AG04450 (cell line): ENCODE measurements around the gene CLDND1. TPM values are rescaled to one million over a fixed set of nuclear protein-coding genes. Genes with fewer than 3 reads are reported as not detected.
A peak's percentile ranks its signal among the peaks of the same experiment; 100 is the strongest.

Experiments used
- CTCF ChIA-PET: fragments of 300-600, 350-600 bp; formaldehyde crosslinking; extraction: SDS; loops from one replicate; lab custom pipeline; 2022; ENCODE audit warnings: antibody characterized with exemption, inconsistent platforms; lab: Charles Lee
- POLR2A ChIA-PET: fragments of 350-600 bp; formaldehyde crosslinking; extraction: SDS; loops from one replicate; lab custom pipeline; 2021; ENCODE audit warnings: antibody characterized with exemption, inconsistent platforms; lab: Yijun Ruan, JAX
- DNase-seq: peaks from one replicate; pipeline ENCODE4 v3.0.0-alpha.2; 2011; ENCODE audit warnings: low read depth, low spot score
- H3K27ac ChIP-seq: one replicate; pipeline ENCODE4 v1.5.1; 2012; ENCODE audit warnings: low read depth, low read length, control low read depth
- H3K27me3 ChIP-seq: one replicate; pipeline ENCODE4 v1.6.0; 2012; ENCODE audit warnings: low read length; ENCODE audit not compliant: control insufficient read depth, insufficient read depth
- H3K4me3 ChIP-seq: 2 replicates; pipeline ENCODE4 v1.5.1; 2011; ENCODE audit warnings: mild to moderate bottlenecking, low read depth, low read length, control low read depth
- H3K9me3 ChIP-seq: 2 replicates; pipeline ENCODE4 v1.5.1; 2012; ENCODE audit warnings: low read length; ENCODE audit not compliant: control insufficient read depth, insufficient read depth
- polyA plus RNA-seq: library from polyadenylated mRNA; depleted of rRNA; stranded (reverse); fragments of >200 nt; gene quantifications from 2 replicates; pipeline ENCODE4 v1.2.3, GENCODE V29; 2011
- TF ChIP-seq, protein P1 (sequence below): IDR thresholded peaks from 2 replicates; pipeline ENCODE4 v1.5.1; 2011; ENCODE audit warnings: low read depth, low read length, control low read depth, inconsistent platforms

CLDND1 gene
- polyA plus RNA-seq, 1 experiment, result 129 TPM

GRCh38 chr3:98521897-98522543, 682 bp downstream of the CLDND1 start:
- H3K27me3 ChIP-seq, result no peaks in the 10 kb centered on the region
- CTCF ChIA-PET, result no interaction called here
- POLR2A ChIA-PET, result interaction anchor here (1.5 to 1.8 kb wide), 2 partner anchors 71 to 757 kb away, joined by 4 to 14 read pairs; partner anchors contain the start of genes ARL6 and CPOX
- peak; percentile 18 for DNase-seq
- peak overlapping the region; percentile 87 for H3K27ac ChIP-seq
- TF ChIP-seq, protein P1, sequence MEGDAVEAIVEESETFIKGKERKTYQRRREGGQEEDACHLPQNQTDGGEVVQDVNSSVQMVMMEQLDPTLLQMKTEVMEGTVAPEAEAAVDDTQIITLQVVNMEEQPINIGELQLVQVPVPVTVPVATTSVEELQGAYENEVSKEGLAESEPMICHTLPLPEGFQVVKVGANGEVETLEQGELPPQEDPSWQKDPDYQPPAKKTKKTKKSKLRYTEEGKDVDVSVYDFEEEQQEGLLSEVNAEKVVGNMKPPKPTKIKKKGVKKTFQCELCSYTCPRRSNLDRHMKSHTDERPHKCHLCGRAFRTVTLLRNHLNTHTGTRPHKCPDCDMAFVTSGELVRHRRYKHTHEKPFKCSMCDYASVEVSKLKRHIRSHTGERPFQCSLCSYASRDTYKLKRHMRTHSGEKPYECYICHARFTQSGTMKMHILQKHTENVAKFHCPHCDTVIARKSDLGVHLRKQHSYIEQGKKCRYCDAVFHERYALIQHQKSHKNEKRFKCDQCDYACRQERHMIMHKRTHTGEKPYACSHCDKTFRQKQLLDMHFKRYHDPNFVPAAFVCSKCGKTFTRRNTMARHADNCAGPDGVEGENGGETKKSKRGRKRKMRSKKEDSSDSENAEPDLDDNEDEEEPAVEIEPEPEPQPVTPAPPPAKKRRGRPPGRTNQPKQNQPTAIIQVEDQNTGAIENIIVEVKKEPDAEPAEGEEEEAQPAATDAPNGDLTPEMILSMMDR, result no peak
- H3K4me3 ChIP-seq, result peak overlapping the region; percentile 76
- H3K9me3 ChIP-seq, result no peaks in the 10 kb centered on the region

DNA sequence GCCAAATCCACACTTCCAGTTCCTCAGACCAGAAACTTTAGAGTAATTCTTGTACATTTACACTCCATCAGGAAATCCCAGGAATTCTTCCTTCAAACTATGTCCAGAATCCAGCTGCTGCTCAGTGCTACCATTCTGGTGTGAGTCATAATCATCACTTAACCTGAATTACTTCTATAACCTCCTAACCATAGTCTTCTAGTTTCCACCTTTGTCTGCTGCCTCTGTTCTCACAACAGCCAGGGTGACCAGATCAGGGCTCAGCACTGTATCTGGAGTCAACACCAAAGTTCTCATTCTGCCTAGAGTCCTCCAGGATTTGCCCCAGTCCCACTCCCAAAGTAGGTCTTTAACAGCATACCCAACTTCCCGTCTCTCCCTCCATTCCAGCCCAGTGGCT, 3.4 kb downstream of the CLDND1 start:
- H3K27me3 ChIP-seq, result no peaks in the 10 kb centered on the region
- ChIA-PET CTCF (no interaction called here), POLR2A (no interaction called here)
- no peaks in the 10 kb centered on the region for H3K9me3 ChIP-seq
- TF ChIP-seq, protein P1, result no peak
- no peak overlapping the region for H3K4me3 ChIP-seq
- DNase-seq, result no peak
- no peak overlapping the region for H3K27ac ChIP-seq

GRCh38 chr3:98518816-98519215, 3.9 kb downstream of the CLDND1 start:
- Histone ChIP-seq H3K27me3 (no peaks in the 10 kb centered on the region), H3K9me3 (no peaks in the 10 kb centered on the region), H3K4me3 (no peak overlapping the region), H3K27ac (no peak overlapping the region)
- ChIA-PET CTCF (no interaction called here), POLR2A (no interaction called here)
- DNase-seq, result no peak
- TF ChIP-seq, protein P1, result no peak

GRCh38 chr3:98514948-98515347, 7.8 kb downstream of the CLDND1 start:
- Histone ChIP-seq H3K27ac (no peak overlapping the region), H3K4me3 (no peak overlapping the region), H3K9me3 (no peaks in the 10 kb centered on the region), H3K27me3 (no peaks in the 10 kb centered on the region)
- CTCF ChIA-PET, result no interaction called here
- TF ChIP-seq, protein P1, result no peak
- POLR2A ChIA-PET, result no interaction called here
- no peak for DNase-seq

DNA sequence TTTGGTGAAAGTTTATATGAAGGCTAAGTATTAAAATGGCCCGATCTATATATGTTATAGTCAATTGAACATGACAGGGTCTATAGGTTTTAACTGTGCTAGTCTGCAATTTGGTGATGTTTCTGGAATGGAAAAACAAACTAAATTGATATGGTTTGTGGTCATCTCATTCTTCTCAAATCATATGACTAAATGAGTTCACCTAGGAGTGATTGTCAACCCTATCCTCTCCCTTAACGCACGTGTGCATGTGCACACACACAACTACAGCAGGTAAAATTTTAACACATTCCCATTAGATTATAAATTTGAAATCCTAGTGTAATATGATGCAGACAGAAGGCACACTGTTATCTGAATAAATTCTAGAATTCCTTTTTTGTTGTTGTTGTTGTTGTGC, 9.0 kb downstream of the CLDND1 start:
- Histone ChIP-seq H3K4me3 (no peak overlapping the region), H3K9me3 (no peaks in the 10 kb centered on the region), H3K27ac (no peak overlapping the region), H3K27me3 (no peaks in the 10 kb centered on the region)
- ChIA-PET CTCF (no interaction called here), POLR2A (interaction anchor here (0.8 kb wide), 1 partner anchor 9 kb away, joined by 3 read pairs; no protein-coding TSS in a partner anchor)
- TF ChIP-seq, protein P1, result no peak
- no peak for DNase-seq
